Neutrophil (primary cell): ENCODE data around the gene ADAM8.

Source experiments
- H3K27ac ChIP-seq: fragments of 200-600 bp; sonication (generic); 2 replicates; pipeline ENCODE4 v1.5.1; 2016; ENCODE audit warnings: mild to moderate bottlenecking, moderate library complexity
- H3K27me3 ChIP-seq: fragments of 200-600 bp; sonication (generic); 2 replicates; pipeline ENCODE4 v1.6.0; 2016; ENCODE audit warnings: mild to moderate bottlenecking
- H3K36me3 ChIP-seq: fragments of 200-600 bp; sonication (generic); 2 replicates; pipeline ENCODE4 v1.5.1; 2017
- H3K4me1 ChIP-seq, 2 experiments: fragments of 200-600 bp in 1 of 2; sonication (generic) in 1 of 2; 1 replicate in 1 of 2; 2 replicates in 1 of 2; pipeline versions ENCODE4 v1.5.1 to v1.6.1; 2013 to 2016; ENCODE audit warnings: low read depth in 1 of 2, low read length in 1 of 2, mild to moderate bottlenecking in 1 of 2, moderate library complexity in 1 of 2; ENCODE audit not compliant: control insufficient read depth in 1 of 2, insufficient read depth in 1 of 2
- H3K4me3 ChIP-seq, 2 experiments: fragments of 200-600 bp in 1 of 2; sonication (generic) in 1 of 2; 1 replicate in 1 of 2; 2 replicates in 1 of 2; pipeline ENCODE4 v1.5.1; 2013 to 2016; ENCODE audit warnings: low read depth in 1 of 2, low read length in 1 of 2, mild to moderate bottlenecking in 1 of 2, moderate library complexity in 1 of 2
- H3K9me3 ChIP-seq: fragments of 200-600 bp; sonication (generic); 2 replicates; pipeline ENCODE4 v1.5.1; 2016
- CTCF ChIP-seq: fragments of 200-600 bp; sonication (generic); IDR thresholded peaks from 2 replicates; pipeline ENCODE4 v1.5.1; 2016; ENCODE audit warnings: antibody characterized with exemption

ADAM8 gene

GRCh38 chr10:133279326-133280226, 2.9 kb upstream of the ADAM8 start:
- TF ChIP-seq CTCF: no peak
- Histone ChIP-seq H3K9me3 (no peaks in the 10 kb centered on the region), H3K4me1 (peaks cover 43 to 51% of the 10 kb centered on the region in 2 experiments), H3K27me3 (no peaks in the 10 kb centered on the region), H3K27ac (peak overlapping the region; percentile 100), H3K36me3 (peaks cover 45% of the 10 kb centered on the region), H3K4me3 (peak overlapping the region; percentile 96 to 100)

DNA sequence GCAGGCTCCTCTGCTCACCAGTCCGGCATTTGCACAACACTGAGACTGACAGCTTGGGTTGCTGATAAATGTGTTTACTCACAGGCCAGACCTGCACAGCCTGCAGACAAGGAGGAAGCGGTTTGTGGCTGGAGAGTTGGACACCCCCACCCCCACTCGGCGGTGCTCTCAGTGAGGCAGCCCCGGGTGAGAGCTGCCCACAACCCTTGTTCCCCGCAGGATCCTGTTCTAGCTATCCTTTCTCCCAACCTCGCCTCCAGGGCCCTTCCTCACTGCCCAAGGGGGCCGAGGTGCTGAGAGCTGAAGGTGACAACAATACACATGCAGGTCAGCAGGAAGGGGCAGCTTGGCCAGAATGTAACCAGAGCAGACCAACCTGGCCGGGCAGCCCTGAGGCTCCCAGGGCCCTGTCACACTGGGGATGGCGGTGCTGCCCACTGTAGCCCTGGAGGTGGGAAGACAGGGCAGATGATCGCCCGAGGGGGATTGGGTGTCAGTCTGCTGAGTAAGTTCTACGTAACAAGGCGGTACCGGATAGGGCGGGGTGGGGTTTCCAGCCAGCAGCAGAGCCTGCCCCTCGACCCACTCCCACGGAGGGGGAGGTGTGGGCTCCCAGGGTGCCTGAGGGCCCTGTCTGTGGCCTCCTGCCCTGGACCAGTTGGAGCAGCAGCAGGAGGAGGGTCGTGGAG, 2.1 kb upstream of the ADAM8 start:
- H3K4me1 ChIP-seq: peaks cover 48 to 59% of the 10 kb centered on the region in 2 experiments
- peak; percentile 60 for TF ChIP-seq CTCF
- peak overlapping the region; percentile 96 to 100 for H3K4me3 ChIP-seq
- H3K27me3 ChIP-seq: no peaks in the 10 kb centered on the region
- H3K9me3 ChIP-seq: no peaks in the 10 kb centered on the region
- H3K36me3 ChIP-seq: peaks cover 45% of the 10 kb centered on the region
- H3K27ac ChIP-seq: peak overlapping the region; percentile 100

DNA sequence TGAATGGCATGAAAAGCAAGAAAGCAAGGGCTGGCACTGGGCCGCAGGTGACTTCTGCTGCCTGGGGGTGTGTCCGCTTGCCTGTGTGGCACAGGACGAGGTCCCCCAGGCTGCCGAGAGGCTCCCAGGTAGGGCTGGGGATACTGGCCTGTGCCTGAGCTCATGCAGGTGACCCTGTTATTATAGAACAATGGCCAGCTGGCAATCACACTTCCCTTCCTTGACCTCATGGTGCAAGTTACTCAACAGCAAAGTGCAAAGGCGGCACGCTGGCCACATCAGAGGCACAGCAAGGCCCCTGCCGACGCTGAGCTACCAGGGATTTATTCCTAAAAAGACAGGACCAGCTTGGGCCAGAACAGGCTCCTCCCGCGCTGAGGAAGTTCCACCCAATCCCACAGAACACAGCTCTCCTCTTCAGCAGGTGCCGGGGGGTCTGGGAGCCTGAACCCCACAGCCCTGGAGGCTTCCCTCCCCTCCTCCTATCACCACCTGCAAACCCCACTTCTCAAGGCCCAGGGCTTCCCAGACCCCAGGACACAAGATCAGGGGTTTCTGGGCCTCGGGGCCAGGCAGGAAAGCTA, 1.4 kb upstream of the ADAM8 start:
- peaks cover 45% of the 10 kb centered on the region for H3K36me3 ChIP-seq
- H3K27ac ChIP-seq: peak overlapping the region; percentile 100
- no peaks in the 10 kb centered on the region for H3K9me3 ChIP-seq
- H3K27me3 ChIP-seq: no peaks in the 10 kb centered on the region
- H3K4me1 ChIP-seq: peaks cover 54 to 63% of the 10 kb centered on the region in 2 experiments
- TF ChIP-seq CTCF: no peak
- peak overlapping the region; percentile 96 to 100 for H3K4me3 ChIP-seq

- H3K36me3 ChIP-seq: peaks cover 45% of the 10 kb centered on the region
- H3K4me3 ChIP-seq: peak overlapping the region; percentile 96 to 100
- peak; percentile 5 for TF ChIP-seq CTCF
- peak overlapping the region; percentile 100 for H3K27ac ChIP-seq
- H3K27me3 ChIP-seq: no peaks in the 10 kb centered on the region
- H3K9me3 ChIP-seq: no peaks in the 10 kb centered on the region
- H3K4me1 ChIP-seq: peaks cover 61 to 63% of the 10 kb centered on the region in 2 experiments
Observed at GRCh38 chr10:133277277-133277992, 767 bp upstream of the ADAM8 start.

GRCh38 chr10:133276100-133276434, 601 bp downstream of the ADAM8 start:
- H3K36me3 ChIP-seq: peaks cover 45% of the 10 kb centered on the region
- peak overlapping the region; percentile 100 for H3K27ac ChIP-seq
- no peak for TF ChIP-seq CTCF
- H3K27me3 ChIP-seq: no peaks in the 10 kb centered on the region
- H3K4me1 ChIP-seq: peaks cover 60% of the 10 kb centered on the region in 2 experiments
- peak overlapping the region; percentile 96 to 100 for H3K4me3 ChIP-seq
- no peaks in the 10 kb centered on the region for H3K9me3 ChIP-seq
